ENCODE results near the gene SUSD1. TPM values are rescaled to one million over a fixed set of nuclear protein-coding genes. Genes with fewer than 3 reads are reported as not detected.

The SUSD1 gene
- total and polyA plus RNA-seq, 9 of the 15 experiments (the other 6 are each of a cell fraction or from before 2014, with no cell fraction given) = 10.9 to 44.4 (median 36.1) TPM

- intact Hi-C loops (cut with micrococcal nuclease) = no loop called here
- H3K9ac ChIP-seq (ENCODE audit: insufficient read depth in 1 of 2, low read depth in 2 of 2, low read length in 2 of 2) = no peak overlapping the region
- H3K27me3 ChIP-seq (ENCODE audit: control insufficient read depth in 2 of 2, insufficient read depth in 2 of 2, low read length in 2 of 2) = no peaks in the 10 kb centered on the region
- ChIA-PET POLR2A (no interaction called here), CTCF (ENCODE audit: low intra/inter-chr PET ratio) (no interaction called here)
- ATAC-seq = no peak
- H3K36me3 ChIP-seq (ENCODE audit: control insufficient read depth, insufficient read depth, low read length) = peaks cover 10% of the 10 kb centered on the region; the same call in 1 of the 3 replicates
- no peak for FAIRE-seq
- in situ Hi-C loops (cut with MboI) = no loop called here
- no peak overlapping the region for H3K4me3 ChIP-seq
- no peak for DNase-seq (ENCODE audit: extremely low read depth in 1 of 4, low spot score in 3 of 4)
- no peaks in the 10 kb centered on the region for H4K20me1 ChIP-seq (replicated peaks; ENCODE audit: control insufficient read depth, insufficient read depth, low read length)
- TF ChIP-seq AFF1 (IDR thresholded peaks at IDR 0.05; ENCODE audit: low read depth in 1 of 2, partially characterized antibody in 2 of 2) (peak in 1 of 2 experiments; percentile 80), ZNF311 (CRISPR knock-in tag; IDR thresholded peaks at IDR 0.05) (no peak)
- no peaks in the 10 kb centered on the region for H3K9me1 ChIP-seq (ENCODE audit: control insufficient read depth, insufficient read depth, low read length)
- peaks cover 0 to 3% of the 10 kb centered on the region in 2 experiments; a peak in 3 of 5 replicates for H3K4me1 ChIP-seq (replicated peaks in 1 of 2; ENCODE audit: control insufficient read depth in 2 of 2, insufficient read depth in 2 of 2, low read length in 2 of 2)
- WGBS (ENCODE audit: insufficient coverage, low coverage, missing lambda C conversion rate) = 47% methylated on average over 2 of the region's 2 CpGs
- no peaks in the 10 kb centered on the region for H3K9me3 ChIP-seq (replicated peaks; ENCODE audit: control insufficient read depth, insufficient read depth, low read depth, low read length)
- H3K27ac ChIP-seq (ENCODE audit: extremely low read depth, low read depth, low read length) = no peak overlapping the region
- no TSS peak for BruUV-seq (replicated peaks)
- no peak overlapping the region for H2AFZ ChIP-seq (ENCODE audit: low read depth, low read length)
- H3K79me2 ChIP-seq (ENCODE audit: control insufficient read depth, insufficient read depth, low read length) = no peaks in the 10 kb centered on the region
- no peak overlapping the region for H3K4me2 ChIP-seq (ENCODE audit: insufficient read depth, low read length)
Observed at GRCh38 chr9:112203536-112203935, 28.4 kb upstream of the SUSD1 start.

Measured in K562 (cell line).